HCT116 (cell line): Measurements from ENCODE around the gene PROX2. TPM values are rescaled to one million over a fixed set of nuclear protein-coding genes. Genes with fewer than 3 reads are reported as not detected.

Experiments used
- ATAC-seq: fragments of 200-7000 bp; cut with Tn5 transposase; 2 replicates; pipeline ENCODE4 v1.9.1; 2020; ENCODE audit warnings: mild to moderate bottlenecking, moderate library complexity
- BruUV-seq: library from RNA; stranded (reverse); fragments of 400-500 nt; replicated peaks from 2 replicates; lab custom pipeline; 2021; lab: Mats Ljungman, UMichigan
- CTCF ChIA-PET: fragments of 300-600 bp; sonication (Branson Sonifier 250); formaldehyde crosslinking; loops from one replicate; lab custom pipeline; 2021; ENCODE audit warnings: antibody characterized with exemption; lab: Charles Lee
- POLR2A ChIA-PET: fragments of 300-600, 350-600 bp; sonication (Branson Sonifier 250); formaldehyde crosslinking; loops from one replicate; lab custom pipeline; 2021; ENCODE audit warnings: antibody characterized with exemption; lab: Charles Lee
- RAD21 ChIA-PET, 2 experiments: fragments of 300-600 bp; sonication (Branson Sonifier 250); formaldehyde crosslinking; loops; one replicate each; lab custom pipeline; 2023; ENCODE audit warnings: low total read pairs in 2 of 2; ENCODE audit not compliant: uncharacterized antibody in 2 of 2, unreplicated experiment in 2 of 2, low non-redundant PET in 1 of 2; lab: Charles Lee
- DNase-seq: peaks from one replicate; pipeline ENCODE4 v3.0.0-alpha.2; 2010; ENCODE audit warnings: low read depth, low spot score
- H2AFZ ChIP-seq: fragments of 200-600 bp; shearing (Covaris generic), sonication (generic); 2 replicates; pipeline ENCODE4 v1.6.1; 2017; ENCODE audit warnings: low read depth, mixed run types, mixed read lengths, antibody characterized with exemption, low read length; ENCODE audit not compliant: poor library complexity, severe bottlenecking
- H3K27ac ChIP-seq: 2 replicates; pipeline ENCODE4 v1.5.1; 2012; ENCODE audit warnings: low read depth, low read length
- H3K27me3 ChIP-seq: fragments of 200-600 bp; sonication (generic); 2 replicates; pipeline ENCODE4 v1.6.1; 2016; ENCODE audit warnings: mixed run types, low read length, mixed read lengths; ENCODE audit not compliant: insufficient read depth
- H3K36me3 ChIP-seq, 2 experiments: fragments of 200-500 bp in 1 of 2; fragments of 200-600 bp in 1 of 2; sonication (Bioruptor generic) in 1 of 2; sonication (generic) in 1 of 2; 2 replicates each; pipeline versions ENCODE4 v1.5.1 to v1.6.1; 2014 to 2016; ENCODE audit warnings: low read length in 2 of 2, inconsistent platforms in 1 of 2, mixed read lengths in 1 of 2, mixed run types in 1 of 2; ENCODE audit not compliant: insufficient read depth in 2 of 2, control insufficient read depth in 1 of 2
- H3K4me1 ChIP-seq, 2 experiments: fragments of 200-600 bp in 1 of 2; sonication (generic) in 1 of 2; 2 replicates each; pipeline versions ENCODE4 v1.5.1 to v1.6.1; 2012 to 2017; ENCODE audit warnings: low read length in 2 of 2, inconsistent platforms in 1 of 2, mild to moderate bottlenecking in 1 of 2, mixed read lengths in 1 of 2, mixed run types in 1 of 2, moderate library complexity in 1 of 2; ENCODE audit not compliant: insufficient read depth in 2 of 2, control insufficient read depth in 1 of 2
- H3K4me2 ChIP-seq: fragments of 200-600 bp; sonication (generic); 2 replicates; pipeline ENCODE4 v1.6.1; 2017; ENCODE audit warnings: mixed run types, low read length, mixed read lengths
- H3K4me3 ChIP-seq, 2 experiments: fragments of 200-600 bp in 1 of 2; sonication (generic) in 1 of 2; replicated peaks in 1 of 2; 2 replicates each; pipeline ENCODE4 v1.5.1; 2011 to 2016; ENCODE audit warnings: low read length in 2 of 2, control low read depth in 1 of 2, low read depth in 1 of 2, mild to moderate bottlenecking in 1 of 2, mixed read lengths in 1 of 2, mixed run types in 1 of 2
- H3K79me2 ChIP-seq: fragments of 200-600 bp; sonication (generic); 2 replicates; pipeline ENCODE4 v1.6.1; 2017; ENCODE audit warnings: mild to moderate bottlenecking, mixed run types, low read length, moderate library complexity, mixed read lengths; ENCODE audit not compliant: insufficient read depth
- H3K9ac ChIP-seq: fragments of 200-600 bp; sonication (generic); 2 replicates; pipeline ENCODE4 v1.6.1; 2016; ENCODE audit warnings: low read length, mixed read lengths
- H3K9me2 ChIP-seq: fragments of 200-600 bp; sonication (generic), shearing (Covaris generic); 2 replicates; pipeline ENCODE4 v1.6.1; 2017; ENCODE audit warnings: mixed run types, mild to moderate bottlenecking, moderate library complexity; ENCODE audit not compliant: insufficient read depth
- H3K9me3 ChIP-seq, 2 experiments: fragments of 200-500 bp in 1 of 2; fragments of 200-600 bp in 1 of 2; sonication (Bioruptor generic) in 1 of 2; sonication (generic) in 1 of 2; 2 replicates each; pipeline ENCODE4 v1.6.1; 2014 to 2017; ENCODE audit warnings: low read length in 2 of 2, mixed read lengths in 2 of 2, inconsistent platforms in 1 of 2, low read depth in 1 of 2, mild to moderate bottlenecking in 1 of 2, mixed run types in 1 of 2, moderate library complexity in 1 of 2; ENCODE audit not compliant: control insufficient read depth in 1 of 2, insufficient read depth in 1 of 2
- H4K20me1 ChIP-seq: fragments of 200-600 bp; sonication (generic), shearing (Covaris generic); 2 replicates; pipeline ENCODE4 v1.6.1; 2017; ENCODE audit warnings: mixed run types, mild to moderate bottlenecking, moderate library complexity; ENCODE audit not compliant: insufficient read depth
- CBX3 ChIP-seq: IDR thresholded peaks from 2 replicates; pipeline ENCODE4 v1.6.1; 2012; ENCODE audit warnings: low read depth
- CEBPB ChIP-seq: IDR thresholded peaks from 2 replicates; pipeline ENCODE4 v1.6.1; 2012; ENCODE audit warnings: low read depth
- CTCF ChIP-seq, 3 experiments: fragments of 200-600 bp in 1 of 3; sonication (generic) in 1 of 3; IDR thresholded peaks in 2 of 3; conservative IDR thresholded peaks in 1 of 3; 2 replicates each; pipeline ENCODE4 v1.5.1; 2012 to 2017; ENCODE audit warnings: low read depth in 2 of 3, low read length in 2 of 3, antibody characterized with exemption in 1 of 3, borderline replicate concordance in 1 of 3, control low read depth in 1 of 3, mild to moderate bottlenecking in 1 of 3, mixed read lengths in 1 of 3, mixed run types in 1 of 3, moderate library complexity in 1 of 3; ENCODE audit not compliant: insufficient read depth in 1 of 3
- EGR1 ChIP-seq: IDR thresholded peaks from 2 replicates; pipeline ENCODE4 v1.6.1; 2012; ENCODE audit warnings: low read depth
- JUND ChIP-seq: IDR thresholded peaks from 2 replicates; pipeline ENCODE4 v1.6.1; 2012
- MAX ChIP-seq: IDR thresholded peaks from 2 replicates; pipeline ENCODE4 v1.6.1; 2012
- POLR2A ChIP-seq: IDR thresholded peaks from 2 replicates; pipeline ENCODE4 v1.7.0; 2011; ENCODE audit warnings: borderline replicate concordance; ENCODE audit not compliant: insufficient read depth, insufficient read length; ENCODE audit errors: extremely low read depth
- POLR2AphosphoS5 ChIP-seq: IDR thresholded peaks from 2 replicates; pipeline ENCODE4 v1.6.1; 2011; ENCODE audit warnings: mild to moderate bottlenecking, low read depth, low read length, moderate library complexity
- RAD21 ChIP-seq: IDR thresholded peaks from 2 replicates; pipeline ENCODE4 v1.6.1; 2012; ENCODE audit warnings: low read depth, mild to moderate bottlenecking
- SIN3A ChIP-seq: IDR thresholded peaks from 2 replicates; pipeline ENCODE4 v1.6.1; 2012; ENCODE audit warnings: low read depth
- SRF ChIP-seq: IDR thresholded peaks from 2 replicates; pipeline ENCODE4 v1.6.1; 2012; ENCODE audit warnings: low read depth
- TCF7L2 ChIP-seq: IDR thresholded peaks from 2 replicates; pipeline ENCODE4 v1.7.0; 2011; ENCODE audit warnings: borderline replicate concordance, inconsistent platforms; ENCODE audit not compliant: insufficient read depth, insufficient read length; ENCODE audit errors: extremely low read depth
- ZBTB33 ChIP-seq: IDR thresholded peaks from 2 replicates; pipeline ENCODE4 v1.6.1; 2011; ENCODE audit warnings: mild to moderate bottlenecking, low read length, moderate library complexity; ENCODE audit not compliant: insufficient replicate concordance; ENCODE audit errors: extremely low read depth
- ZFX ChIP-seq: fragments of 450-650 bp; IDR thresholded peaks from 2 replicates; pipeline ENCODE4 v1.6.1; 2017
- intact Hi-C: fragments of 100-400 bp; cut with micrococcal nuclease; formaldehyde crosslinking; loops from 2 replicates; pipeline ENCODE4 v1.10.0; 2022
- total RNA-seq: library from RNA; stranded (reverse); gene quantifications from one replicate; pipeline ENCODE4 v1.2.1, GENCODE V29; 2021; ENCODE audit not compliant: unreplicated experiment
- TF ChIP-seq, protein P1 (sequence below): IDR thresholded peaks from 2 replicates; pipeline ENCODE4 v1.6.1; 2012; ENCODE audit warnings: low read depth

PROX2 gene
- total RNA-seq, 1 experiment from 2014 or later: not detected

DNA sequence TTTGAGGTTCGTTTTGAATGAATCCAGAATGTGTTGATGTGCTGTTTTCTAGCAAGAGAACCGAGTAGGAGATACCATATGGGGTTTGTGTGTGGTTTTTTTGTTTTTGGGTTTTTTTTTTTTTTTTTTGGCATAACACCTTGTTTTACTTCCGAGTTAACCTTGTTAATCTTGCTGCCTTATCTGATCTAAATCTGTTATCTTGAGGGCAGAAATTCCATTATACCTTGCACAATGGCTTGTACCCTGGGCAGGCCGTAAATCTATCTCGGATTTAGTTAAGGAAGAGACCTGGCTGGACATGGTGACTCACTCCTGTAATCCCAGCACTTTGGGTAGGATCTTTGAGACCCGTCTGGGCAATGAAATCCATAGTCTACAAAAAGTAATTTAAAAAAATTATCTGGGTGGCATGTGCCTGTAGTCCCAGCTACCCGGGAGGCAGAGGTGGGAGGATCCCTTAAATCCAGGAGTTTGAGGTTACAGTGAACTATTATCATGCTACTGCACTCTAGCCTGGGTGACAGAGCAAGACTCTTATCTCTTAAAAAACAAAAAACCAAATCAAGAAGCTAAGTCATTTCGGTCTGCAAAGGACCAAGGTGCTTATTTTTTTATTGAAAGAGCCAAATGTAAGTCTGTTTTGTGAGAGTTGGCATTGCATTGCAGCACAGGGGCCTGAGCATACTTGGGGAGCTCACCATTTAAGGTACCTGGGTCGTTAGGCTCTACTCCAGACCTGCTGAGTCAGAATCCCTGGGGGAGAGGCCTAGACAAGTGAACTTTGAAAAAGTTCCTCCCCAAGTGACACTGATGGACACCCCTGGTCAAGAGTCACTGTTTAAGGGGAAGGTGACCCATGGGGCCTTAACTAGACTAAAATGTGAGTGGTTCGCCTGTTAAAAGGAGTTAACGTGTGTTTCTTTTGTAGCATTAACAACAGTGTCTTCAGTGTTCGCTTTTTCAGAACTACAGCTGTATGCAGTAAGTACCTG lies 12.5 kb upstream of the PROX2 start:
- CTCF ChIA-PET: interaction anchor here (1.1 to 1.7 kb wide), 3 partner anchors 10 to 28 kb away, joined by 3 to 5 read pairs (median 3); no protein-coding TSS in a partner anchor
- Histone ChIP-seq H3K9ac (no peak overlapping the region), H3K36me3 (peaks cover 37 to 55% of the 10 kb centered on the region in 2 experiments; a peak in 3 of 4 replicates), H2AFZ (no peak overlapping the region), H3K4me2 (peak overlapping the region; percentile 28; the same call in 1 of the 2 replicates), H4K20me1 (peaks cover 11% of the 10 kb centered on the region; the same call in 1 of the 2 replicates), H3K27ac (peak overlapping the region; percentile 29), H3K4me3 (no peak overlapping the region), H3K4me1 (peaks cover 21 to 26% of the 10 kb centered on the region in 2 experiments), H3K27me3 (no peaks in the 10 kb centered on the region), H3K79me2 (peaks cover 69% of the 10 kb centered on the region), H3K9me3 (no peaks in the 10 kb centered on the region), H3K9me2 (no peaks in the 10 kb centered on the region)
- ATAC-seq: peak; percentile 69
- intact Hi-C loops: no loop called here
- TF ChIP-seq CTCF (IDR thresholded peaks at IDR 0.05 in 2 of 3, conservative IDR thresholded peaks at IDR 0.05 in 1 of 3; ENCODE audit: borderline replicate concordance in 1 of 3, insufficient read depth in 1 of 3, low read depth in 2 of 3, low read length in 2 of 3) (no peak), JUND (no peak), EGR1 (no peak), RAD21 (no peak), SIN3A (no peak), TCF7L2 (no peak), ZBTB33 (no peak), SRF (no peak), CBX3 (no peak), CEBPB (no peak), MAX (no peak), POLR2A (no peak), ZFX (no peak), POLR2AphosphoS5 (no peak)
- TF ChIP-seq, protein P1, sequence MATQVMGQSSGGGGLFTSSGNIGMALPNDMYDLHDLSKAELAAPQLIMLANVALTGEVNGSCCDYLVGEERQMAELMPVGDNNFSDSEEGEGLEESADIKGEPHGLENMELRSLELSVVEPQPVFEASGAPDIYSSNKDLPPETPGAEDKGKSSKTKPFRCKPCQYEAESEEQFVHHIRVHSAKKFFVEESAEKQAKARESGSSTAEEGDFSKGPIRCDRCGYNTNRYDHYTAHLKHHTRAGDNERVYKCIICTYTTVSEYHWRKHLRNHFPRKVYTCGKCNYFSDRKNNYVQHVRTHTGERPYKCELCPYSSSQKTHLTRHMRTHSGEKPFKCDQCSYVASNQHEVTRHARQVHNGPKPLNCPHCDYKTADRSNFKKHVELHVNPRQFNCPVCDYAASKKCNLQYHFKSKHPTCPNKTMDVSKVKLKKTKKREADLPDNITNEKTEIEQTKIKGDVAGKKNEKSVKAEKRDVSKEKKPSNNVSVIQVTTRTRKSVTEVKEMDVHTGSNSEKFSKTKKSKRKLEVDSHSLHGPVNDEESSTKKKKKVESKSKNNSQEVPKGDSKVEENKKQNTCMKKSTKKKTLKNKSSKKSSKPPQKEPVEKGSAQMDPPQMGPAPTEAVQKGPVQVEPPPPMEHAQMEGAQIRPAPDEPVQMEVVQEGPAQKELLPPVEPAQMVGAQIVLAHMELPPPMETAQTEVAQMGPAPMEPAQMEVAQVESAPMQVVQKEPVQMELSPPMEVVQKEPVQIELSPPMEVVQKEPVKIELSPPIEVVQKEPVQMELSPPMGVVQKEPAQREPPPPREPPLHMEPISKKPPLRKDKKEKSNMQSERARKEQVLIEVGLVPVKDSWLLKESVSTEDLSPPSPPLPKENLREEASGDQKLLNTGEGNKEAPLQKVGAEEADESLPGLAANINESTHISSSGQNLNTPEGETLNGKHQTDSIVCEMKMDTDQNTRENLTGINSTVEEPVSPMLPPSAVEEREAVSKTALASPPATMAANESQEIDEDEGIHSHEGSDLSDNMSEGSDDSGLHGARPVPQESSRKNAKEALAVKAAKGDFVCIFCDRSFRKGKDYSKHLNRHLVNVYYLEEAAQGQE: no peak
- BruUV-seq: no TSS peak
- POLR2A ChIA-PET: no interaction called here
- RAD21 ChIA-PET: no interaction called here
- peak; percentile 4 for DNase-seq
